ENCODE measurements around the gene ZBTB40.

The ZBTB40 gene

GRCh38 chr1:22555371-22555656 is 103.7 kb downstream of the ZBTB40 start:
- Histone ChIP-seq H3K9me3 (ENCODE audit: insufficient read depth, low read depth, low read length) (no peaks in the 10 kb centered on the region), H3K27me3 (ENCODE audit: insufficient read depth, low read length, poor library complexity, severe bottlenecking) (no peaks in the 10 kb centered on the region), H4K20me1 (ENCODE audit: insufficient read depth, low read length, poor library complexity, severe bottlenecking) (no peaks in the 10 kb centered on the region), H3K4me1 (ENCODE audit: insufficient read depth, low read length, poor library complexity, severe bottlenecking) (no peaks in the 10 kb centered on the region), H3F3A (ENCODE audit: low read depth) (no peaks in the 10 kb centered on the region), H3K9me2 (replicated peaks; ENCODE audit: low read depth, low read length) (no peaks in the 10 kb centered on the region), H3K4me2 (ENCODE audit: low read depth, low read length, poor library complexity, severe bottlenecking) (no peak overlapping the region), H2AFZ (ENCODE audit: low read length) (no peak overlapping the region), H3K79me2 (ENCODE audit: insufficient read depth, low read length) (no peaks in the 10 kb centered on the region), H3K4me3 (ENCODE audit: low read length, poor library complexity, severe bottlenecking) (no peak overlapping the region), H3K9ac (ENCODE audit: low read depth, low read length, poor library complexity, severe bottlenecking) (no peak overlapping the region), H3K36me3 (ENCODE audit: insufficient read depth, low read length) (no peaks in the 10 kb centered on the region)
- TF ChIP-seq EZH2phosphoT487 (IDR thresholded peaks at IDR 0.05; ENCODE audit: borderline replicate concordance) (no peak), CTCF (conservative IDR thresholded peaks at IDR 0.05; ENCODE audit: low read length) (no peak)

GRCh38 chr1:22556391-22557104 is 104.9 kb downstream of the ZBTB40 start:
- Histone ChIP-seq H3K79me2 (ENCODE audit: insufficient read depth, low read length) (no peaks in the 10 kb centered on the region), H3K9me3 (ENCODE audit: insufficient read depth, low read depth, low read length) (no peaks in the 10 kb centered on the region), H3K4me1 (ENCODE audit: insufficient read depth, low read length, poor library complexity, severe bottlenecking) (no peaks in the 10 kb centered on the region), H3K27me3 (ENCODE audit: insufficient read depth, low read length, poor library complexity, severe bottlenecking) (no peaks in the 10 kb centered on the region), H3K36me3 (ENCODE audit: insufficient read depth, low read length) (no peaks in the 10 kb centered on the region), H2AFZ (ENCODE audit: low read length) (peak overlapping the region; percentile 19; the same call in 1 of the 2 replicates), H4K20me1 (ENCODE audit: insufficient read depth, low read length, poor library complexity, severe bottlenecking) (no peaks in the 10 kb centered on the region), H3K9ac (ENCODE audit: low read depth, low read length, poor library complexity, severe bottlenecking) (no peak overlapping the region), H3K4me2 (ENCODE audit: low read depth, low read length, poor library complexity, severe bottlenecking) (no peak overlapping the region), H3K9me2 (replicated peaks; ENCODE audit: low read depth, low read length) (no peaks in the 10 kb centered on the region), H3K4me3 (ENCODE audit: low read length, poor library complexity, severe bottlenecking) (no peak overlapping the region), H3F3A (ENCODE audit: low read depth) (no peaks in the 10 kb centered on the region)
- TF ChIP-seq CTCF (conservative IDR thresholded peaks at IDR 0.05; ENCODE audit: low read length) = no peak
- no peak for TF ChIP-seq EZH2phosphoT487 (IDR thresholded peaks at IDR 0.05; ENCODE audit: borderline replicate concordance)

- no peaks in the 10 kb centered on the region for H4K20me1 ChIP-seq (ENCODE audit: insufficient read depth, low read length, poor library complexity, severe bottlenecking)
- H3K4me3 ChIP-seq (ENCODE audit: low read length, poor library complexity, severe bottlenecking) = no peak overlapping the region
- no peaks in the 10 kb centered on the region for H3K79me2 ChIP-seq (ENCODE audit: insufficient read depth, low read length)
- H2AFZ ChIP-seq (ENCODE audit: low read length) = 0 out of 2 replicates have a peak overlapping the region, but pooled peaks have one; percentile 19
- H3K27me3 ChIP-seq (ENCODE audit: insufficient read depth, low read length, poor library complexity, severe bottlenecking) = no peaks in the 10 kb centered on the region
- TF ChIP-seq CTCF (conservative IDR thresholded peaks at IDR 0.05; ENCODE audit: low read length) (no peak), EZH2phosphoT487 (IDR thresholded peaks at IDR 0.05; ENCODE audit: borderline replicate concordance) (no peak)
- H3K9ac ChIP-seq (ENCODE audit: low read depth, low read length, poor library complexity, severe bottlenecking) = no peak overlapping the region
- H3K4me2 ChIP-seq (ENCODE audit: low read depth, low read length, poor library complexity, severe bottlenecking) = no peak overlapping the region
- H3K9me3 ChIP-seq (ENCODE audit: insufficient read depth, low read depth, low read length) = no peaks in the 10 kb centered on the region
- H3K36me3 ChIP-seq (ENCODE audit: insufficient read depth, low read length) = no peaks in the 10 kb centered on the region
- H3F3A ChIP-seq (ENCODE audit: low read depth) = no peaks in the 10 kb centered on the region
- no peaks in the 10 kb centered on the region for H3K4me1 ChIP-seq (ENCODE audit: insufficient read depth, low read length, poor library complexity, severe bottlenecking)
- no peaks in the 10 kb centered on the region for H3K9me2 ChIP-seq (replicated peaks; ENCODE audit: low read depth, low read length)
Measured at GRCh38 chr1:22557341-22557950, 105.8 kb downstream of the ZBTB40 start.
